BLaER1 (cell line): Measurements from ENCODE around the gene TMEM198.

Source experiments
- H3K27ac ChIP-seq: shearing (Covaris generic); formaldehyde crosslinking; 2 replicates; pipeline ENCODE4 v1.8.1; 2022
- H3K27me3 ChIP-seq: shearing (Covaris generic); formaldehyde crosslinking; 2 replicates; pipeline ENCODE4 v1.8.1; 2022
- H3K36me3 ChIP-seq: shearing (Covaris generic); formaldehyde crosslinking; 2 replicates; pipeline ENCODE4 v1.8.1; 2022
- H3K4me1 ChIP-seq: shearing (Covaris generic); formaldehyde crosslinking; 2 replicates; pipeline ENCODE4 v1.8.1; 2022
- H3K4me2 ChIP-seq: shearing (Covaris generic); formaldehyde crosslinking; 2 replicates; pipeline ENCODE4 v1.8.1; 2022
- H3K4me3 ChIP-seq: shearing (Covaris generic); formaldehyde crosslinking; 2 replicates; pipeline ENCODE4 v1.8.1; 2022
- H3K9ac ChIP-seq: shearing (Covaris generic); formaldehyde crosslinking; 2 replicates; pipeline ENCODE4 v1.8.1; 2022
- H3K9me3 ChIP-seq: shearing (Covaris generic); formaldehyde crosslinking; 2 replicates; pipeline ENCODE4 v1.8.1; 2022
- H4K20me1 ChIP-seq: shearing (Covaris generic); formaldehyde crosslinking; 2 replicates; pipeline ENCODE4 v1.8.1; 2022
- Cebpa-rat ChIP-seq: shearing (Covaris generic); IDR thresholded peaks from 2 replicates; pipeline ENCODE4 v1.8.1; 2022

Gene TMEM198

DNA sequence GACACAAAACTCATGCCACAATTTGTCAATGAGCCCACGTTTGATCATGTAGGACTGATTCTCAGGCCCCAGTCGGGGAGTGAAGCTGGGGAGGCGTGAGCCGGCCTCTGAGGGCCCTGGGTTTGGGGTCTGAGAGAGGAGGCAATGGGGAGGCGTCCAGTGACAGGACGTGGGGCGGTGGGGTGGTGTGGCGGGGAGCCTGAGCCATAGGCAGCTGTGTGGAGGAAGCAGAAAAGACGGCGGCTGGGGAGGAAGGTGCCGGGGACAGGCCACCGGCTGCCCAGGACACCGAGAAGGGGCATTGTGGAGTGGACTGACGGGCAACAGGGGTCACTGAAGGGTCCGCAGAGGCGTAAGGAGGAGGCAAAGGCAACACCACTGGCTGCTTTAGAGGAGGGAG lies 7.4 kb upstream of the TMEM198 start:
- H3K27ac ChIP-seq = no peak overlapping the region
- H4K20me1 ChIP-seq = peaks cover 21% of the 10 kb centered on the region
- H3K36me3 ChIP-seq = peaks cover 23% of the 10 kb centered on the region
- no peak overlapping the region for H3K4me2 ChIP-seq
- H3K9ac ChIP-seq = no peak overlapping the region
- peaks cover 28% of the 10 kb centered on the region for H3K4me1 ChIP-seq
- TF ChIP-seq Cebpa-rat = no peak
- H3K9me3 ChIP-seq = no peaks in the 10 kb centered on the region
- no peak overlapping the region for H3K4me3 ChIP-seq
- no peaks in the 10 kb centered on the region for H3K27me3 ChIP-seq

DNA sequence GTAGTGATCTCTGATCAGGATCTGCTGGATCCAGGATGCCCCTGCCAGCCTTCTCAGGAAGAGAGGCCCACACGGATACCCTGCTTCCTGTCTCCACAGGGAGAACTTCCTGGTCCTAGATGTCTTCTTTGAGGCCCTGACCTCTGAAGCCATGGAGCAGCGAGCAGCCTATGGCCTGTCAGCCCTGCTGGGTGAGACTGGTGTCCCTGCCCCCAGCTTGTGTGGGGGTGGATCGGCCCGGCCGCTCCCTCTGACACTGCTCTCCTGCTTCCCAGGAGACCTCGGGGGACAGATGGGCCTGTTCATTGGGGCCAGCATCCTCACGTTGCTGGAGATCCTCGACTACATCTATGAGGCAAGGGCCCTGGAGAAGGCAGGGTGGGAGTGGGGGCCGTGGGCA lies 6.9 kb upstream of the TMEM198 start:
- Histone ChIP-seq H3K27me3 (peaks cover 2% of the 10 kb centered on the region; the same call in 1 of the 2 replicates), H3K27ac (no peak overlapping the region), H3K4me1 (peaks cover 31% of the 10 kb centered on the region), H3K36me3 (peaks cover 23% of the 10 kb centered on the region), H4K20me1 (peaks cover 23% of the 10 kb centered on the region), H3K4me3 (no peak overlapping the region), H3K9me3 (no peaks in the 10 kb centered on the region), H3K4me2 (no peak overlapping the region), H3K9ac (no peak overlapping the region)
- no peak for TF ChIP-seq Cebpa-rat

DNA sequence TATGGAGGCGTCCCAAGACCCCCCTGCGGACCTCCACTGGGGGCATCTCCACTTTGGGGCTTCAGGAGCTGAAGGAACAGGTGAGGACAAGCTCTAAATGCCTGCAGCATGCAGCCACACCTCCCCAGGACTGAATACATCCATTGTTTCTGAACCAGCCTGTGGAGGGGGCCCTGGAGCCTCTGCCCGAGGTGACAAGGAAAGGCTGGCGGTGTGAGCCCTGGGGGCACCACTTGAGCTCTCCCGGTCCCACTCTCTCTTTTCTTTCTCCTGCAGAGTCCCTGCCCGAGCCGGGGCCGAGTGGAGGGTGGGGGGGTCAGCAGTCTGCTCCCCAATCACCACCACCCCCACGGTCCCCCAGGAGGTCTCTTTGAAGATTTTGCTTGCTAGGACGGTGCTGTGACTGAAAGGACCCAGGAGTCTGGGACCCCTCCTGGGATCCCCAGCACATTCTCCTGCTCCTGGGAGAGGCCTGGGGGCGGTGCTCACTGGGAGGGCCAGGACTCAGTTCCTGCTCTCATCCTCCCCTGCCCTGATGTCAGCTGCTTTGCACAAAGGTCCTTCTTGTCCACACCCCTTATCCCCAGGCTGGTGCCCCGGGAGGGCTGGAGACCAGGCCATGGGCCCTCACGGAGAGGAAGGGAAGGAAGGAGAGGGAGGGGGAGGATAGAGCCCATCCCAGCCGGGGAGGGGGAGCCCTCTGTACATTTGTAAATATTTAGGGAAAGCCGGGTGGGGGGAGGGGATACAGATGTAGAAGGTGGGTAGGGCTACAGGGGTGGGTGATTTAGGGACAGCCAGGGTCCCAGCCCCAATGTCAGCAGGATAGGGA lies 6.0 kb upstream of the TMEM198 start:
- no peak overlapping the region; the same call in 1 of the 2 replicates for H3K27ac ChIP-seq
- H4K20me1 ChIP-seq = peaks cover 32% of the 10 kb centered on the region
- TF ChIP-seq Cebpa-rat = no peak
- peak overlapping the region; percentile 39 for H3K4me2 ChIP-seq
- H3K9ac ChIP-seq = no peak overlapping the region
- H3K36me3 ChIP-seq = peaks cover 23% of the 10 kb centered on the region
- no peak overlapping the region for H3K4me3 ChIP-seq
- H3K4me1 ChIP-seq = peaks cover 41% of the 10 kb centered on the region
- peaks cover 11% of the 10 kb centered on the region; the same call in 1 of the 2 replicates for H3K27me3 ChIP-seq
- H3K9me3 ChIP-seq = no peaks in the 10 kb centered on the region

DNA sequence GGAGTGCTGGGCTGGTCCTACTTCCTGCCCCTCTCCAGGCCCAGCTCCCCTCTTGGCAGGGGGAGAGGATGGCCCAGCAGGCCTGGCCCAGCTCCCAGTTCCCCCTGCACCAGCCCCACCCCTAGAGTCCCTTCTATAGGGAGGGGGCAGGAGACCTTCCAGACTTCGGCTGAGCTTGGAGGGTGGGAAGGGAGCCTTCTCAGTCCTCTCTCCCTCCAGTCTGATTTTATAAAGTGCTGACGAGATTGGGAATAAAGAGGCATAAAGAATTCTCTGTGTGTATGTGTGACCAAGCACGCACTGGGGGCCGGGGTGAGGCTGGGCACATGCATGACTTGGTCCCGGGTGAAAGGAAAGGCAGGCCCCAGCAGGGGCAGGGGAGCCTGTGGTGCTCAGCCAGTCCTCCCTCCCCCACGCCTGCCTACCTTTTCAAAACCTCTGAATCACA lies 5.3 kb upstream of the TMEM198 start:
- H3K27ac ChIP-seq = peak overlapping the region; percentile 30
- no peaks in the 10 kb centered on the region for H3K9me3 ChIP-seq
- TF ChIP-seq Cebpa-rat = no peak
- H4K20me1 ChIP-seq = peaks cover 35% of the 10 kb centered on the region
- peaks cover 43% of the 10 kb centered on the region for H3K4me1 ChIP-seq
- peak overlapping the region; percentile 39 for H3K4me2 ChIP-seq
- H3K36me3 ChIP-seq = peaks cover 23% of the 10 kb centered on the region
- peaks cover 15% of the 10 kb centered on the region; the same call in 1 of the 2 replicates for H3K27me3 ChIP-seq
- H3K4me3 ChIP-seq = no peak overlapping the region
- H3K9ac ChIP-seq = no peak overlapping the region

DNA sequence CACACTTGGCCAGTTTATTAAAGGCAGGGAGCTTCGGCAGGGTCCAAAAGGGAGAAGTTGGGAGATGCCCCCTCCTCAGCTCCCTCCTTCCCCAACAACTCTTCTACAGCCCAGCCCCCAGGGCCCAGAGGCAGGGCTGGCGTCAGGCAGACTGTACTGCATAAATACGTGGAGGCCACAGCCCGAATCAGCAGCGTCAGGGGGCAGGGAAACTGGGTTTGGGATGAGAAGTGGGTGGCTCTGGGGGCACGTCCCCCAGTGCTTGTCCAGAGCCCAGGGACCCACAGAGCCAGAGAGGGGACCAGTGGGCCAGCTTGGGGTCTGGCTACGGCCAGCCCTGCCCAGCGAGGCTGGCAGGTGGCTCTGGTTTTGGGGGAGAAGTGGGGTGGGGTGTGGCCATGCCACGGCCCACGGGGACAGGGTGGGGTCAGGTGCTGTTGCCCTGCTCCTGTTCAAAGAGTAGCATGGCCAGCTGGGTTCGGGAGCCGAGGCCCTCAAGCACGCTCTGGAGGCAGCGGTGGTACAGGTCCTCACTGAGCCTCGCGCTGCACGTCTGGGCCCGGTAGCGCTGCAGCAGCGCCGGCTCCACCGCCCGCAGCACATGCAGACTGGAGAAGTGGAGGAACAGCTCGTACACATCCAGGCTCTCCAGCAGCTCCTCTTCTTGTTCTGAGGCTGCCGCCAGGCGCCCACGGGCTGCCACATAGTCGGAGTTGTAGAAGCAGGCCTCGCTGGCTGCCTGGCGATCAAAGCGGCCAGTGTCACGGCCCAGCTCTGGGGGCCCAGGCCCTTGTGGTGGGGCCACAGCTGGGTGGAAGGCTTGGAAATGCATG lies 4.7 kb upstream of the TMEM198 start:
- H3K27ac ChIP-seq = no peak overlapping the region; the same call in 1 of the 2 replicates
- peaks cover 37% of the 10 kb centered on the region for H4K20me1 ChIP-seq
- H3K9ac ChIP-seq = peak overlapping the region; percentile 24; the same call in 1 of the 2 replicates
- no peak for TF ChIP-seq Cebpa-rat
- H3K9me3 ChIP-seq = no peaks in the 10 kb centered on the region
- H3K36me3 ChIP-seq = peaks cover 23% of the 10 kb centered on the region
- H3K4me3 ChIP-seq = no peak overlapping the region
- H3K27me3 ChIP-seq = peaks cover 15% of the 10 kb centered on the region; the same call in 1 of the 2 replicates
- peaks cover 45% of the 10 kb centered on the region for H3K4me1 ChIP-seq
- 0 out of 2 replicates have a peak overlapping the region, but pooled peaks have one; percentile 39 for H3K4me2 ChIP-seq

DNA sequence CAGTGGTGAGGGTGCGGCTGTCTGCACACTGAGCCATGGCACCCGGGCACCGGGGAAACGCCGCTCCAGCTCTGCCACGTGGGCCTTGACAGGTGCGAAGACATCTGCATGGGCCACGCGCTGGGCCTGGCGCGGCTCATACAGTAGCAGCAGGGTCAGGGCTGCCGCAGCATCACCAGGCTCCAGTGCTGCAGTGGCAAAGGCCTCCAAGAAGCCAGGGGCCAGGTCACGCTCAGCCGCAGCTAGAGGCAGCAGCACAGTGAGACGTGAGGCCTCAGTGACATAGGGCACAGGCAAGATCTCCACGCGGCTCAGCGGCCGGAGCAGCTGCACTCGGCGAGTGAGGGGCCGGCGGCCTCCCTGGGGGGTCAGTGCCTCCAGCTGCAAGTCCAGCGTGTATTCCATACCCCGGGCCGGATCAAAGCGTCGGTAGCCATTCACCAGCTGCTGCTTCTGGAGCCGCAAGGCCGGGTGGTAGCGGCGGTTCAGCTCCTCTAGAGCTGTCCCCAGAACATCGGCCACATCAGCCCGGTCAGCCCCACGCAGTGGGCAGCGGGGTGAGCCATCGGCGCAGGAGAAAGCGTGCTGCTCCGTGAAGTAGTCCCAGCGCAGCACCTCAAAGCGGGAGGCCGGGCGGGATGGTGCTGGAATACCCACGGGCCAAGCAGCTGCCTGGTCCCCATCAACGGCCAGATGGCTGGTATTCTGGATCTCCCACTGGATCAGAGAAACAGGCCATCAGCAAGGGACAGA lies 3.7 kb upstream of the TMEM198 start:
- Histone ChIP-seq H3K4me2 (no peak overlapping the region), H3K27me3 (peaks cover 20% of the 10 kb centered on the region; the same call in 1 of the 2 replicates), H3K27ac (no peak overlapping the region), H4K20me1 (peaks cover 43% of the 10 kb centered on the region), H3K9me3 (no peaks in the 10 kb centered on the region), H3K9ac (0 out of 2 replicates have a peak overlapping the region, but pooled peaks have one; percentile 24), H3K36me3 (peaks cover 23% of the 10 kb centered on the region), H3K4me1 (peaks cover 51% of the 10 kb centered on the region), H3K4me3 (no peak overlapping the region)
- no peak for TF ChIP-seq Cebpa-rat

DNA sequence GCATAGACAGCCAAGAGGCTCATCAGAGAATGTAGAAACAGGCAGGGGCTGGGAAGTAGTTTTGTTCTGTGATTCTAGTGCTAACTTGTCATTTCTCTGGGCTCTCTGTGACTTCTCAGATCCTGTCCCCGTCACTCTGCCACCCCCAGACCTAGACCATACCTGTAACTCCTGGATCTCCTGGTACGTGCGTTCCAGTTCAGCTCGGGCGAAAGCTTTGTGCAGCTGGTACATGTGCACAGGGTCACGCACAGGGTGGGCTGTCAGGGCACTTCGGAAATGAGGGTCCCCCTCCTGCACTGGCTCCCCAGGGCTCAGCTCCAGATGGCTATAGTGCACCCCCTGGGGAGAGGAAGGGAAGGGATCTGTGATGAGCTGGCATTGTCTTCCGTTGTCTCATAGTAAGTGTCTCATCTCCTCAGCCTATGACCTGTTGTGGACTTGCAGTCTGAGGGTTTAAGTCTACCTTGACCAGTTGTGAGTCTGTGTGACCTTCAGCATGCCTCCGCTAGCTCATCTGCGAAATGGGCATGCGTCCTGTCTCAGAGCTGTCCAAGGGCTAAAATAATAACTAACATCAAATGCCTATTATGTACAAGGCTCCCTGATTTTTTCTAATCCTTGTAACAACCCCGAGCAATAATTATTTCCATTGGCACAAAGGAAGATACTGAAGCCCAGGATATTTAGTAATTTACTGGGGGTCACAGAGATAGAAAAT lies 2.9 kb upstream of the TMEM198 start:
- H3K27me3 ChIP-seq = peaks cover 28% of the 10 kb centered on the region; the same call in 1 of the 2 replicates
- peaks cover 43% of the 10 kb centered on the region for H4K20me1 ChIP-seq
- H3K36me3 ChIP-seq = peaks cover 23% of the 10 kb centered on the region
- no peak overlapping the region for H3K4me3 ChIP-seq
- H3K27ac ChIP-seq = no peak overlapping the region
- H3K4me1 ChIP-seq = peaks cover 51% of the 10 kb centered on the region
- H3K9me3 ChIP-seq = no peaks in the 10 kb centered on the region
- no peak for TF ChIP-seq Cebpa-rat
- peak overlapping the region; percentile 99; the same call in 1 of the 2 replicates for H3K4me2 ChIP-seq
- no peak overlapping the region for H3K9ac ChIP-seq

DNA sequence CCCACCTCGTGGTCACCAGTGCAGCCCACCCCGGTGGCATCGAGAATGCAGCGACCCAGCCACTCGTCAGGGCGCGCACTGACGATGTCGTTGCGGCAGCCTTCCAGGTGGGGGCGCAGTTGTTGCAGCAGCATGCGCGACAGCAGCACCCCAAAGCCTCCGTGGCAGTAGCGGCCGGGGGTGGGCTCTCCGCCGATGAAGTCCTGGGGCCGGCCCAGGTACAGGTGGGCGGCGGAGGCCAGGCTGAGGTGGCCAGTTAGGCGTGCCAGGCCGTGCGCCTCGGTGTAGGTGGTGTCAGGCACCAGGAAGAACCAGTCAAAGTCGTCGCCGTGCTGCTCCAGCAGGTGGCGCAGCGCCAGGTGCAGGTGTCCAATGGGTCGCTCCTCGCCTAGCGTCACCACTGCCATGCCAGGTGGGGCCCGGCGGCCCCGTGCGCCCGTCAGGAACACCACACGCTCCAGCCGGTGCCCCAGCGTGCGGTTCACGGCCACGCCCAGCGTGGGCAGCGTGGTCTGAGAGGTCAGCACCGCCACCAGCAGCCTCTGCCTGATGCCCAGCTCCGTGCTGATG lies 2.1 kb upstream of the TMEM198 start:
- Histone ChIP-seq H3K4me3 (peak overlapping the region; percentile 87), H3K27ac (no peak overlapping the region), H3K36me3 (peaks cover 23% of the 10 kb centered on the region), H3K9me3 (no peaks in the 10 kb centered on the region), H3K27me3 (peaks cover 30% of the 10 kb centered on the region; the same call in 1 of the 2 replicates), H3K4me1 (peaks cover 51% of the 10 kb centered on the region), H3K9ac (no peak overlapping the region; the same call in 1 of the 2 replicates), H3K4me2 (peak overlapping the region; percentile 99), H4K20me1 (peaks cover 43% of the 10 kb centered on the region)
- no peak for TF ChIP-seq Cebpa-rat
